CD4-positive, alpha-beta memory T cell (primary cell): Measurements from ENCODE around the gene RASSF6. TPM values are rescaled to one million over a fixed set of nuclear protein-coding genes. Genes with fewer than 3 reads are reported as not detected.
"Not testable (repeated sequence)": the region's sequence is repeated elsewhere in the genome, so short reads cannot be mapped to it uniquely, and the experiment has no call there.

ENCODE experiments used
- CTCF ChIA-PET: fragments of 350-600 bp; sonication (Branson Sonifier 250); formaldehyde crosslinking; loops from one replicate; lab custom pipeline; 2021; ENCODE audit warnings: inconsistent platforms; ENCODE audit not compliant: partially characterized antibody; lab: Charles Lee
- POLR2A ChIA-PET: fragments of 350-600 bp; sonication (Branson Sonifier 250); formaldehyde crosslinking; loops from one replicate; lab custom pipeline; 2021; ENCODE audit not compliant: partially characterized antibody; lab: Charles Lee
- DNase-seq, 5 donors: peaks; one replicate each; pipeline versions ENCODE4 v3.0.0 to v3.0.0-alpha.2; 2020 to 2022; ENCODE audit warnings: mixed read lengths in 1 of 5
- H3K27ac ChIP-seq: one replicate; pipeline ENCODE4 v1.7.0; 2013; ENCODE audit warnings: low read depth, low read length
- H3K27me3 ChIP-seq: 2 replicates; pipeline ENCODE4 v1.7.0; 2013; ENCODE audit warnings: mild to moderate bottlenecking, low read length, moderate library complexity; ENCODE audit not compliant: insufficient read depth
- H3K36me3 ChIP-seq: 2 replicates; pipeline ENCODE4 v1.7.0; 2013; ENCODE audit warnings: mild to moderate bottlenecking, low read length, moderate library complexity; ENCODE audit not compliant: insufficient read depth
- H3K4me1 ChIP-seq: 2 replicates; pipeline ENCODE4 v1.7.0; 2013; ENCODE audit warnings: mild to moderate bottlenecking, low read length, moderate library complexity; ENCODE audit not compliant: insufficient read depth
- H3K4me3 ChIP-seq, 2 donors: one replicate each; pipeline ENCODE4 v1.7.0; 2013; ENCODE audit warnings: low read length in 2 of 2, mild to moderate bottlenecking in 1 of 2
- H3K9me3 ChIP-seq, 2 donors: one replicate each; pipeline ENCODE4 v1.7.0; 2013; ENCODE audit warnings: low read length in 2 of 2, control low read depth in 1 of 2; ENCODE audit not compliant: control insufficient read depth in 1 of 2
- H3K27ac Mint-ChIP-seq, 7 donors: one replicate each; pipeline ENCODE4 v1.8.0; 2020 to 2021; ENCODE audit warnings: mixed read lengths in 7 of 7, mild to moderate bottlenecking in 6 of 7, inconsistent platforms in 3 of 7, moderate library complexity in 3 of 7
- H3K27me3 Mint-ChIP-seq, 2 donors: one replicate each; pipeline ENCODE4 v1.8.0; 2020 to 2021; ENCODE audit warnings: mixed read lengths in 2 of 2
- H3K36me3 Mint-ChIP-seq, 2 donors: one replicate each; pipeline ENCODE4 v1.8.0; 2020 to 2021; ENCODE audit warnings: mixed read lengths in 2 of 2, inconsistent platforms in 1 of 2, mild to moderate bottlenecking in 1 of 2
- H3K4me1 Mint-ChIP-seq, 4 donors: one replicate each; pipeline ENCODE4 v1.8.0; 2020 to 2021; ENCODE audit warnings: mixed read lengths in 4 of 4, mild to moderate bottlenecking in 1 of 4
- H3K4me3 Mint-ChIP-seq, 8 donors: one replicate each; pipeline ENCODE4 v1.8.0; 2020 to 2021; ENCODE audit warnings: mixed read lengths in 8 of 8, mild to moderate bottlenecking in 7 of 8, moderate library complexity in 6 of 8, inconsistent platforms in 3 of 8
- H3K9me3 Mint-ChIP-seq, 8 donors: one replicate each; pipeline ENCODE4 v1.8.0; 2020 to 2021; ENCODE audit warnings: mixed read lengths in 8 of 8, mild to moderate bottlenecking in 5 of 8, inconsistent platforms in 3 of 8, moderate library complexity in 1 of 8
- intact Hi-C: fragments of 100-400 bp; cut with micrococcal nuclease; formaldehyde crosslinking; loops from one replicate; pipeline ENCODE4 v1.15.1; 2023
- polyA plus RNA-seq, 2 donors: library from polyadenylated mRNA; unstranded; fragments of 300-500 nt; fragmentation: Illumina TruSeq; gene quantifications; one replicate each; pipeline ENCODE4 v1.2.3, GENCODE V29; 2021
- total RNA-seq, 2 experiments: library from RNA; stranded (reverse); gene quantifications; one replicate each; pipeline ENCODE4 v1.2.3, GENCODE V29; 2021

The RASSF6 gene, protein sequence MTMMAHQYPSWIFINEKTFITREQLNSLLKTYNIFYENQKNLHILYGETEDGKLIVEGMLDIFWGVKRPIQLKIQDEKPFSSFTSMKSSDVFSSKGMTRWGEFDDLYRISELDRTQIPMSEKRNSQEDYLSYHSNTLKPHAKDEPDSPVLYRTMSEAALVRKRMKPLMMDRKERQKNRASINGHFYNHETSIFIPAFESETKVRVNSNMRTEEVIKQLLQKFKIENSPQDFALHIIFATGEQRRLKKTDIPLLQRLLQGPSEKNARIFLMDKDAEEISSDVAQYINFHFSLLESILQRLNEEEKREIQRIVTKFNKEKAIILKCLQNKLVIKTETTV
- total RNA-seq (under 1 TPM; 0.81 to 0.89 TPM), polyA plus RNA-seq (1 to 10 TPM; 1.2 to 2.2 TPM)

DNA sequence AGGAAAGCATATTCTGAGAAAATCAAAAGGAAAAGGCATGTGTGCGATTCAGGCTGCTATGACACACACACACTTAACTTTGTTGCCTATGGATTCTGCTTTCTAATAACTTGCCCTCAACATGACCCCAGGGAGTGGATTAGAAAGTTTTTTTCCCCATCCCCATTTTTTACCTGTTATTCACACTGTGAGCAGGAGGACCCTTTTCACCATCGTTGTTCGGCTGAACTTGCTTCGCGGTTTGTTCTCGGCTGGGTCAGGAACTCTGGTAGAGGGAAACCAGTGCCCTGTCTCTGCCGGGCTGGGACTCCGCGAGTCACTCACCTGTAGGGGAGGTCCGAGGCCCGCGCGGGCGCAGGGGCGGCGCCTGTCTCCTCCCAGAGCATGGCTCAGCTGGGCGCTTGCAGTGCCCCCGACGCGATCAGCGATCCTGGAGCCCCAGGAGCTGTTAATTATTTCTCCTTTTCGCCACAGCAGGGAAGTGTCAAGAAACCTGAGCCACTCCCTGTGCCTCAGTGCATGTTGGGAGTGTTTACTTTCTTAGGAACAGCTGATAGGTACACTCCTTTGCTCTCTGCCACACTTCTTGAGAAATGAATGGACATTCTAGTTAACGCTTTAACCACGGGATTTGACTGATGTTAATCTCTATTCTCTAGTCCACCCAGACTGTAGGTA, at the start of gene RASSF6:
Gene RASSF6 (minus strand): TSS at position 322 of the 678 bp plus-strand sequence. CDS start 8,641 bp downstream, outside the sequence.
- CTCF ChIA-PET: no interaction called here
- Mint-ChIP-seq H3K4me3 (peak within 1 kb of the TSS; percentile 25 to 82 (median 74)), H3K9me3 (peaks cover 0 to 2% (median 0%) of the 10 kb centered on the region in 8 donors), H3K4me1 (peaks cover 0 to 11% (median 3%) of the 10 kb centered on the region in 4 donors), H3K36me3 (no peaks in the 10 kb centered on the region), H3K27me3 (peaks cover 5 to 7% of the 10 kb centered on the region in 2 donors), H3K27ac (peak within 1 kb of the TSS in 1 of 7 donors; percentile 50)
- Histone ChIP-seq H3K4me3 (no peak within 1 kb of the TSS), H3K27me3 (no peaks in the 10 kb centered on the region), H3K4me1 (no peaks in the 10 kb centered on the region), H3K27ac (no peak within 1 kb of the TSS), H3K9me3 (no peaks in the 10 kb centered on the region), H3K36me3 (no peaks in the 10 kb centered on the region)
- POLR2A ChIA-PET: no interaction called here
- peak in 1 of 5 donors; percentile 3 for DNase-seq
- intact Hi-C loops: no loop called here

DNA sequence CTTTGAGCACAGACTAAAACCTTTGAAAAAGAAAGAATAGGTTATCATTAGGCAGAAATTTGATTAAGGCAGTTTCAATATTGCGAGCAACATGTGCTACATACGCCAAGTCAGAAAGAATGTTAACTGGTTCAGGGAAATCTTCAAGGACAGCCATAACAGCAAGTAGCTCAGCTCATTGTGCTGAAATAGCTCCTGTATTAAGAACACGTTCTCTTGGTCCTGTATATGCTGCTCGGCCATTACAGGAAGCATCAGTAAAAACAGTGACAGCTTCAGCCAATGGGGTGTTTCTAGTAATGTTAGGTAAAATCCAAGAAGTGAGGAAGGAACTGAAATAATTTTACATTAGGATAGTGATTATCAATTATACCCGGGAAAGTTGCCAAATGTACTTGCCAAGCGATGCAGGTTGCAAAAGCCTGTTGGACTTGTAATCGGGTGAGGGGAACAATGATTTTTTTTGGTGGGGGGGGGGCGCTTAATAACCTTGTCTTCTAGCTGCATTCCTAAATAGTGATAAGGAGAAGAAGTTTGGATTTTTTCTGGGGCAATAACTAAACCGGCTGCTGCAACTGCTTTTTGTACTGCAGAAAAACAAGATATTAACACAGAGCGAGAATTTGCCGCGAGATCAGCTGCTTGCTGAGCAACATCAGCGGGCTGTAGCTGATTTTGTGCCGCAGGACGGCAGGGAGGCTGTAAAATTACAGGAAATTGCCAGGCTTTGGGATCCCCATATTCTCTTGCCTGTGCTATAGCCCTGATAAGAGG, 49.4 kb upstream of the RASSF6 start:
- Mint-ChIP-seq H3K36me3 (no peaks in the 10 kb centered on the region), H3K4me3 (no peak overlapping the region), H3K4me1 (no peaks in the 10 kb centered on the region), H3K27me3 (no peaks in the 10 kb centered on the region), H3K27ac (no peak overlapping the region), H3K9me3 (peaks cover 0 to 5% (median 0%) of the 10 kb centered on the region in 8 donors)
- Histone ChIP-seq H3K36me3 (no peaks in the 10 kb centered on the region), H3K27ac (no peak overlapping the region), H3K4me3 (no peak overlapping the region), H3K4me1 (no peaks in the 10 kb centered on the region), H3K9me3 (no peaks in the 10 kb centered on the region), H3K27me3 (no peaks in the 10 kb centered on the region)
- no peak for DNase-seq
- POLR2A ChIA-PET: no interaction called here
- CTCF ChIA-PET: interaction anchor here (0.8 kb wide), 1 partner anchor 16 kb away, joined by 4 read pairs; no protein-coding TSS in a partner anchor
- intact Hi-C loops: no loop called here

DNA sequence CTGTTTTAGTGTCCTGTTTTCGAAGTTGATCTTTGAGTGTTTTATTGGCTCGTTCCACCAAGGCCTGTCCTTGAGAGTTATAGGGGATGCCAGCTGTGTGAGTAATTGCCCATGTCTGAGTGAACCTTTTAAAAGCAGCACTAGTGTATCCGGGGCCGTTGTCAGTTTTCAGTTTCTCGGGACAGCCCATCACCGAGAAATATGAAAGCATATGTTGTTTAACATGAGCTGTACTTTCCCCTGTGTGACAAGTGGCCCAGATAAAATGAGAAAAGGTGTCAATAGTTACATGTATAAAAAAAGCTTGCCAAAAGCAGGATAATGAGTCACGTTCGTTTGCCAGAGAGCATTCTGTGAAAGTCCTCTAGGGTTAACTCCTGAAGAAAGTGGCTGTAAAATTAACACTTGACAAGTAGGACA, 48.6 kb upstream of the RASSF6 start:
- Mint-ChIP-seq H3K9me3 (peaks cover 0 to 5% (median 0%) of the 10 kb centered on the region in 8 donors), H3K4me1 (no peaks in the 10 kb centered on the region), H3K27ac (no peak overlapping the region), H3K27me3 (no peaks in the 10 kb centered on the region), H3K4me3 (no peak overlapping the region), H3K36me3 (no peaks in the 10 kb centered on the region)
- CTCF ChIA-PET: no interaction called here
- Histone ChIP-seq H3K27ac (no peak overlapping the region), H3K4me1 (no peaks in the 10 kb centered on the region), H3K27me3 (no peaks in the 10 kb centered on the region), H3K9me3 (no peaks in the 10 kb centered on the region), H3K4me3 (no peak overlapping the region), H3K36me3 (no peaks in the 10 kb centered on the region)
- intact Hi-C loops: no loop called here
- POLR2A ChIA-PET: no interaction called here
- no peak for DNase-seq

DNA sequence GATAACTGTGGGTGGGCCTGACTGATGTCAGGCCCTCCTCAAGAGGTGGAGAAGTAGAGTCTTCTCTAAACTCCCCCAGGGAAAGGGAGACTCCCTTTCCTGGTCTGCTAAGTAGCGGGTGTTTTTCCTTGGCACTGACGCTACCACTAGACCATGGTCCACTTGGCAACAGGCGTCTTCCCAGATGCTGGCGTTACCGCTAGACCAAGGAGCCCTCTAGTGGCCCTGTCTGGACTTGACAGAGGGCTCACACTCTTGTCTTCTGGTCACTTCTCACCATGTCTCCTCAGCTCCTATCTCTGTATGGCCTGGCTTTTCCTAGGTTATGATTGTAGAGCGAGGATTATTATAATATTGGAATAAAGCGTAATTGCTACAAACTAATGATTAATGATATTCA, 45.7 kb upstream of the RASSF6 start:
- H3K9me3 ChIP-seq, POLR2A ChIA-PET, H3K4me1 Mint-ChIP-seq, H3K36me3 ChIP-seq, H3K27ac ChIP-seq, DNase-seq, CTCF ChIA-PET, H3K4me3 ChIP-seq, H3K9me3 Mint-ChIP-seq, H3K4me1 ChIP-seq, H3K27ac Mint-ChIP-seq, intact Hi-C loops, H3K4me3 Mint-ChIP-seq, H3K36me3 Mint-ChIP-seq, H3K27me3 Mint-ChIP-seq, H3K27me3 ChIP-seq: not testable (repeated sequence)

DNA sequence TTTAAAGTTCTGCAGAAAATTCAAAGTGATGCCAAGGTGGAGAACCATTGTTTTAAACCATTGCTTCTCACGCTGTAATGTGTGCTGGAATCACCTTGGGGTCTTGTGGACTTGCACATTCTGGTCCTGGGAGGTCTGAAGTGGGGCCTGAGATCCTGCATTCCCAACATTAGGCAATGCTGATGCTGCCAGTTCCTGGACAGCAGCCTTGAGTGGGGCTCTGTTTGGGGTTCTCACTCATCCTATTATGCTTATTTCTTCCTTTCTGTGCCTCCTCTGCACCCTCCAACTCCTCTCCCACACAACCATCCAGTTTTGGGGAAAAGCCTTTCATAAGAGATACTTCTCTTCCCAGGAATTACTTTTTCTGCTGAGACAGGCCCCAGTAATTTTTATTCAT, 44.2 kb upstream of the RASSF6 start:
- Mint-ChIP-seq H3K27ac (no peak overlapping the region), H3K9me3 (no peaks in the 10 kb centered on the region), H3K4me3 (no peak overlapping the region), H3K36me3 (no peaks in the 10 kb centered on the region), H3K27me3 (no peaks in the 10 kb centered on the region), H3K4me1 (no peaks in the 10 kb centered on the region)
- Histone ChIP-seq H3K27me3 (no peaks in the 10 kb centered on the region), H3K36me3 (no peaks in the 10 kb centered on the region), H3K27ac (no peak overlapping the region), H3K4me1 (no peaks in the 10 kb centered on the region), H3K9me3 (no peaks in the 10 kb centered on the region), H3K4me3 (no peak overlapping the region)
- CTCF ChIA-PET: no interaction called here
- POLR2A ChIA-PET: no interaction called here
- DNase-seq: no peak
- intact Hi-C loops: no loop called here

DNA sequence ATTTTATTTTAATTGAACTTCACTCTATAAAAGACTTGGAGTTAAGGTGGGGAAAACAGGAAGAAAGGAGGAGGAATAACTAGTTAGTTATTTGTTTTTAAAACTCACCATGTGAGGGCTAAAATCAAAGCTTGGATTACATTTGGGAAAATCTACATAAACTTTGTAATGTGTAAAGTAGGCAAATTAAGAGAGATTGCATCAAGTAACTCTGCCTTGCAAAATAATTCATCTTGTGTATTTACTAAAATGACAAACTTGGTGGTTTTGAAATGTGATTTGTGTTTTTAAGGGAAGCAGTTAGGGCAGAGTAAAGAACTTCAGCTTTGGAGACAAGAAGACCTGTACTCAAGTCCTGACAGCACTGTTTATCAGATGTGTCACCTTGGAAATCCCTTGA, 43.3 kb upstream of the RASSF6 start:
- H3K4me1 Mint-ChIP-seq: no peaks in the 10 kb centered on the region
- H3K36me3 ChIP-seq: no peaks in the 10 kb centered on the region
- no peak overlapping the region for H3K4me3 ChIP-seq
- H3K27ac Mint-ChIP-seq: no peak overlapping the region
- intact Hi-C loops: no loop called here
- no peaks in the 10 kb centered on the region for H3K9me3 ChIP-seq
- no peak overlapping the region for H3K27ac ChIP-seq
- H3K27me3 ChIP-seq: no peaks in the 10 kb centered on the region
- no peak overlapping the region for H3K4me3 Mint-ChIP-seq
- H3K4me1 ChIP-seq: no peaks in the 10 kb centered on the region
- POLR2A ChIA-PET: no interaction called here
- no peak for DNase-seq
- CTCF ChIA-PET: no interaction called here
- H3K27me3 Mint-ChIP-seq: no peaks in the 10 kb centered on the region
- no peaks in the 10 kb centered on the region for H3K36me3 Mint-ChIP-seq
- H3K9me3 Mint-ChIP-seq: no peaks in the 10 kb centered on the region
